HL-60 (cell line): ENCODE results near the gene DNASE1L1.

Experiments used
- GABPA ChIP-seq: IDR thresholded peaks from 2 replicates; pipeline ENCODE4 v1.6.1; 2012; ENCODE audit warnings: low read depth
- POLR2AphosphoS5 ChIP-seq: IDR thresholded peaks from 2 replicates; pipeline ENCODE4 v1.6.1; 2012; ENCODE audit warnings: low read depth
- SPI1 ChIP-seq: IDR thresholded peaks from 2 replicates; pipeline ENCODE4 v1.6.1; 2012; ENCODE audit warnings: low read depth, mild to moderate bottlenecking, borderline replicate concordance
- TF ChIP-seq, protein P1 (sequence below): IDR thresholded peaks from one replicate; pipeline ENCODE4 v1.5.1; 2011; ENCODE audit warnings: low read length, control low read depth, inconsistent platforms; ENCODE audit not compliant: insufficient read depth
- TF ChIP-seq, protein P2 (sequence below): IDR thresholded peaks from 2 replicates; pipeline ENCODE4 v1.6.1; 2012; ENCODE audit warnings: low read depth; ENCODE audit not compliant: insufficient replicate concordance

- TF ChIP-seq, protein P1, sequence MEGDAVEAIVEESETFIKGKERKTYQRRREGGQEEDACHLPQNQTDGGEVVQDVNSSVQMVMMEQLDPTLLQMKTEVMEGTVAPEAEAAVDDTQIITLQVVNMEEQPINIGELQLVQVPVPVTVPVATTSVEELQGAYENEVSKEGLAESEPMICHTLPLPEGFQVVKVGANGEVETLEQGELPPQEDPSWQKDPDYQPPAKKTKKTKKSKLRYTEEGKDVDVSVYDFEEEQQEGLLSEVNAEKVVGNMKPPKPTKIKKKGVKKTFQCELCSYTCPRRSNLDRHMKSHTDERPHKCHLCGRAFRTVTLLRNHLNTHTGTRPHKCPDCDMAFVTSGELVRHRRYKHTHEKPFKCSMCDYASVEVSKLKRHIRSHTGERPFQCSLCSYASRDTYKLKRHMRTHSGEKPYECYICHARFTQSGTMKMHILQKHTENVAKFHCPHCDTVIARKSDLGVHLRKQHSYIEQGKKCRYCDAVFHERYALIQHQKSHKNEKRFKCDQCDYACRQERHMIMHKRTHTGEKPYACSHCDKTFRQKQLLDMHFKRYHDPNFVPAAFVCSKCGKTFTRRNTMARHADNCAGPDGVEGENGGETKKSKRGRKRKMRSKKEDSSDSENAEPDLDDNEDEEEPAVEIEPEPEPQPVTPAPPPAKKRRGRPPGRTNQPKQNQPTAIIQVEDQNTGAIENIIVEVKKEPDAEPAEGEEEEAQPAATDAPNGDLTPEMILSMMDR: no peak
- TF ChIP-seq POLR2AphosphoS5: no peak
- TF ChIP-seq, protein P2, sequence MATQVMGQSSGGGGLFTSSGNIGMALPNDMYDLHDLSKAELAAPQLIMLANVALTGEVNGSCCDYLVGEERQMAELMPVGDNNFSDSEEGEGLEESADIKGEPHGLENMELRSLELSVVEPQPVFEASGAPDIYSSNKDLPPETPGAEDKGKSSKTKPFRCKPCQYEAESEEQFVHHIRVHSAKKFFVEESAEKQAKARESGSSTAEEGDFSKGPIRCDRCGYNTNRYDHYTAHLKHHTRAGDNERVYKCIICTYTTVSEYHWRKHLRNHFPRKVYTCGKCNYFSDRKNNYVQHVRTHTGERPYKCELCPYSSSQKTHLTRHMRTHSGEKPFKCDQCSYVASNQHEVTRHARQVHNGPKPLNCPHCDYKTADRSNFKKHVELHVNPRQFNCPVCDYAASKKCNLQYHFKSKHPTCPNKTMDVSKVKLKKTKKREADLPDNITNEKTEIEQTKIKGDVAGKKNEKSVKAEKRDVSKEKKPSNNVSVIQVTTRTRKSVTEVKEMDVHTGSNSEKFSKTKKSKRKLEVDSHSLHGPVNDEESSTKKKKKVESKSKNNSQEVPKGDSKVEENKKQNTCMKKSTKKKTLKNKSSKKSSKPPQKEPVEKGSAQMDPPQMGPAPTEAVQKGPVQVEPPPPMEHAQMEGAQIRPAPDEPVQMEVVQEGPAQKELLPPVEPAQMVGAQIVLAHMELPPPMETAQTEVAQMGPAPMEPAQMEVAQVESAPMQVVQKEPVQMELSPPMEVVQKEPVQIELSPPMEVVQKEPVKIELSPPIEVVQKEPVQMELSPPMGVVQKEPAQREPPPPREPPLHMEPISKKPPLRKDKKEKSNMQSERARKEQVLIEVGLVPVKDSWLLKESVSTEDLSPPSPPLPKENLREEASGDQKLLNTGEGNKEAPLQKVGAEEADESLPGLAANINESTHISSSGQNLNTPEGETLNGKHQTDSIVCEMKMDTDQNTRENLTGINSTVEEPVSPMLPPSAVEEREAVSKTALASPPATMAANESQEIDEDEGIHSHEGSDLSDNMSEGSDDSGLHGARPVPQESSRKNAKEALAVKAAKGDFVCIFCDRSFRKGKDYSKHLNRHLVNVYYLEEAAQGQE: no peak
- no peak for TF ChIP-seq GABPA
- no peak for TF ChIP-seq SPI1
Observed at GRCh38 chrX:154374313-154375155, 34.5 kb downstream of the DNASE1L1 start, which contains the start of gene FLNA.
